Keratinocyte (primary cell): Measurements from ENCODE around the gene KIF25.

Source experiments
- CTCF ChIP-seq, 3 experiments: IDR thresholded peaks in 1 of 3; conservative IDR thresholded peaks in 1 of 3; optimal IDR thresholded peaks in 1 of 3; 2 replicates in 2 of 3; 3 replicates in 1 of 3; pipeline versions ENCODE3 to v1.5.1; 2011; ENCODE audit warnings: low read length in 3 of 3, mild to moderate bottlenecking in 3 of 3, moderate library complexity in 2 of 3, control low read depth in 1 of 3, inconsistent platforms in 1 of 3; ENCODE audit not compliant: insufficient read depth in 2 of 3; ENCODE audit errors: extremely low read depth in 1 of 3
- EZH2 ChIP-seq: IDR thresholded peaks from one replicate; pipeline ENCODE4 v1.6.1; 2012; ENCODE audit warnings: inconsistent platforms, mild to moderate bottlenecking, low read length, moderate library complexity

GRCh38 chr6:168053086-168053956, 55.9 kb downstream of the KIF25 start:
- TF ChIP-seq CTCF (optimal IDR thresholded peaks at IDR 0.05 in 1 of 3, IDR thresholded peaks at IDR 0.05 in 1 of 3, conservative IDR thresholded peaks at IDR 0.05 in 1 of 3; ENCODE audit: extremely low read depth in 1 of 3, insufficient read depth in 2 of 3, low read length in 3 of 3) (no peak), EZH2 (no peak)
